ENCODE measurements around the gene ACIN1.

The ACIN1 gene

DNA sequence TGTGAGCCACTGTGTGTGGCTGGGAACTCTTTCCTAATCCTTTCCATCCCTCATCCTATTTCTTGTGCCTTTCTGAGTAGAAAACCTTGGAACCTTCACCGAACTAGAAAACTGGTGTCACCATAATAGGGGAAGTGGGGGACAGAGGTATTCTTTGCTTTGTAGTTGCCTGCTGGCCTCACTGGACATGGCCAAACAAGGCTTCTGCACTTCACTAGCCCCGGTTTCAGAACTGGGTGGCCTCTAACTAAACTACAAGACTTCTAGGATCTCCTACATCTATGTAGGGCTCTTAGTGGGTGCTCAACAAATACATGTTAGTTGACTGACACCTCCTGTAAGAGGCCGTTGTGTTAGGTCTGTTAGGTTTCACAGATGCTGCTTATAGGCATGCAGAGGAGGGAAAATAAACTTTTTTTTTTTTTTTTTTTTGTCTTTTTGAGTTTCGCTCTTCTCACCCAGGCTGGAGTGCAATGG lies 10.4 kb upstream of the ACIN1 start:
- DNase-seq = no peak

DNA sequence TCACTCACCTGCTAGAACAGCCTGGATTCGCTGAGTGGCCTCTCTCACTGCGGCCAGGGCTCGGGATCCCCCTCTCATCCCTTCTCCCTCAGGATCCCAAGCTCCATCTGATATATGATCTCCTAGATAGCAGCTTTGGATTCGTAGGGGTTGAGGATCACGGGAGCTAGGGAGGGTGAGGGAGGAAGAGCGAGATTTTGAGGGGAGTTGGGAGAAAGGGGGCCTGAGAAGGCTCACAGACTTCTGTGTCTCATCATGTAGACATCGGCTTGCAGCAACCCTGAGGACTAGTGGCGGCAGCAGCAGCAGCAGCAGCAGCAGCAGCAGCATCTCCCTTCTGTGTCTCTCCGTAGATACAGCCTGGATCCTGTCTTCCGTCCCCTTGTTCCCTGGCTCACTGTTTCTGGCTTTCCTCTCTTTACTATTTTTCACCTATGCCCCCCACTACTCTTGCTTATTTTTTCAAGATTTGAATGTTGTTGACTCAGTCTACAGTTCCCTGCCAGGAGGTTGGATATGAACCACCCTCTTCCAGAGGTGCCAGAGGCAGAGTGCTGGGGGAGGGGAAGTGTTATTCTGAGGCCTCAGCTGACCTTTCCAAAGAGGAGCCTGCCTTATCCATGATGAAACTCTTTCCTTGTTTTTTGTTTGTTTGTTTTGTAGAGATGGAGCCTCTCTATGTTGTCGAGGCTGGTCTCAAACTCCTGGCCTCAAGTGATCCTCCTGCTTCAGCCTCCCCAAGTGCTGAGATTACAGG lies 9.8 kb upstream of the ACIN1 start, which contains the start of gene CIROP:
TSS of gene CIROP (minus strand) at position 399 of the 757 bp plus-strand sequence. CDS start at position 330, 69 bp downstream.
- no peak for DNase-seq

DNA sequence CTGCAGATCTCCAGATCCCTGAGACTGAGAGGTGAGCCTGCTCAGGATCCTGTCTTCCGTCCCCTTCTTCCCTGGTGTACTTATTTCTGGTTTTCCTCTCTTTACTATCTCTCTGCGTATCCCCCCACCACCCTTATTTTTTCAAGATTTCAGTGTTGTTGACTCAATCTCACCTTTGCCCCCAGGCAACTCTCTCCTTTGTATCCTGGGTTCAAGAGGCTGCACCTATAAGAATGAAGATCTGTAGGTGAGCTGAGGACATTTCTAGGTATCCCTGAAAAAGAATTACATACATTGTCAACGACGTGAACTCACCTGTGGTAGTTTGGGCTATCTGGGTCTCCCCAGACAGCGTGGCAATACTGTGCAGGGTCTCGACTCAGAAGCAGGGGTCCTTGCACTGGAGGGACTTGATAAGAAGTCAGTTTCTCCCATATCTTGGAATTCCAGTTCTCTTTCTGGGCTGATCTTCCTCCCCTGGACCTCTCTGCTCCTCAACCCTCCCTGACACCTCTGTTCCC lies 9.2 kb upstream of the ACIN1 start:
- DNase-seq = no peak

GRCh38 chr14:23103581-23103980 lies 8.6 kb upstream of the ACIN1 start:
- no peak for DNase-seq

DNA sequence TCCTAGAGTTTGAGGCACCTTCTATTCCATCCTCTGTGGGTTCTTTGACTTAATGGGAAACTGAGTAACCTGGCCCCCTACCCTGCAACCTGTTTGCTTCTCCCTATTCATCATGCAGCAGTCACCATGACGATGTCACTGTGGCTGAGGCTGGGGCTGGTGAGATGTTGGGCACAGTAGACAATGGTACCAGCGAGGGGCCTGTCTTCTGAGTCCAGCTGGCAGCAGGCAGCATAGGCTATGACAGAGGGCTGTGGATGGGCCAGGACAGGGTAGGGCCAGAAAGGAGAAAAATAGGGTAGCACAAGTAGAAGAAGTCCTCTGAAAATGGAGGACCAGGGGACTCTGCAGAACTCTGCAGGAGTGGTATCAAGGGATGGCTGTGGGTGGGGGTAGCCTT lies 7.9 kb upstream of the ACIN1 start:
- no peak for DNase-seq

DNA sequence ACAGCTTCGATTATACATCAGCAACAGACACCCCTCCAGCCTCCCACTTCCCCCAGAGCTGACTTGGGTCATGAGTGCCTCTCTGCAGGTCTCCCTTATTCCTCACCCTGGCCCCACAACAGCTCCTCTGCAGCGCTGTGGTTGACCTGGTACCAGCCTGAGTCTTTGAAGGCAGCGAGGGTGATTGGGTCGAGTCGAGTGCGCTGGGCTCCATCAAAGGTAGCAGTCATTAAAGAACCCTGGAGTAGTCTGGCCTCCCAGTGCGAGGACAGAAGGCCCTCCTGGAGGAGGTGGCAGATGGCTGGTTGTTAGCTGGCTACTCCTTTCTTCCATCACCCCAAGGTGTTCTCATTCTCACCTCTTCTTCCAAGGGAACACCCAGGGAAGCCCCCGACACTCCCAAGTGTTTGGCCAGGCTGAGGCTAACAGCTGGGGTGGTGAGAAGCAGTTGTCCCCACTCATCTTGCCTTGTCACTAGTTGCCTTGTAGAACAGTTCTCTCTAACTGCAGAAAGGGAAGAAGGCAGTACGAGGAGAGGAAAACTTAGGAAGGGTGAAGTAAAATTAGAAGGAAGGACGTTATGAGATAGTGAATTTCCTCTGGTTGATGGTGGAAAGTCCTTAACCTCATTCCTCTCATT lies 7.2 kb upstream of the ACIN1 start:
- no peak for DNase-seq

DNA sequence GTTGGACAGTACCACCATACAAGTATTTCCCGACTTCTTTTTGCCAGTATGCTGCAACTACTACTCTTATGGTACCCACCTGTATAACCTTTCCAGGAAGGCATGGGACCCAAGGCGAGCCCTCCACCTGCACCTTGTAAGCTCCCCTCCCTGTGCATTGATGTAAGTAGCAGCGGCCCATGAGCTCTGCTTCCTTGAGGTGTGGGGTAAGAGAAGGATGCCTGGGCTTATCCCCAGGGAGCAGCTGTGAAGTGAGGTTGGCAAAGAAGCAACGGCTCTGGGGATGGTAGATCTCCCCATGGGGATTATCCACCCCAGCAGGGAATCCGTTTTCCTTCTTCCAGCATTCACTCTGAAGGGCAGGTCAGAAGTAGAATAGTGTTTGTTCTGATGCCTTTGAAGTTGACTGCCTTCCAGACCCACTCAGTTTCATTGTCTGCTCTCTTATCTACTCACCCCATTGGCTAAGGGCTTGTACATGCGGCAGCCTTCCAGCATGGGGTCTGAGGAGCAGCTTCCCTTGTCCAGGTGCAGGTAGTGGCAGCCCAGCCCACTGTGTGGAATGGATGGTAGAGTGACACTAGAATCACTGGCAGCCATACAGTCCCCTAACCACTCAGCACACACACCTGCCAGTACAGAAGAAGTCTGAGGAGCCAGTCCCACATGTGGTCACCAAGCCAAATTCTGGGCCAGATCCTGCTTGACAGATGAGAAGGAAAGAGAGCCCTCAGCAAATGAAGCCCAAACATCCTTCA lies 6.5 kb upstream of the ACIN1 start:
- no peak for DNase-seq

DNA sequence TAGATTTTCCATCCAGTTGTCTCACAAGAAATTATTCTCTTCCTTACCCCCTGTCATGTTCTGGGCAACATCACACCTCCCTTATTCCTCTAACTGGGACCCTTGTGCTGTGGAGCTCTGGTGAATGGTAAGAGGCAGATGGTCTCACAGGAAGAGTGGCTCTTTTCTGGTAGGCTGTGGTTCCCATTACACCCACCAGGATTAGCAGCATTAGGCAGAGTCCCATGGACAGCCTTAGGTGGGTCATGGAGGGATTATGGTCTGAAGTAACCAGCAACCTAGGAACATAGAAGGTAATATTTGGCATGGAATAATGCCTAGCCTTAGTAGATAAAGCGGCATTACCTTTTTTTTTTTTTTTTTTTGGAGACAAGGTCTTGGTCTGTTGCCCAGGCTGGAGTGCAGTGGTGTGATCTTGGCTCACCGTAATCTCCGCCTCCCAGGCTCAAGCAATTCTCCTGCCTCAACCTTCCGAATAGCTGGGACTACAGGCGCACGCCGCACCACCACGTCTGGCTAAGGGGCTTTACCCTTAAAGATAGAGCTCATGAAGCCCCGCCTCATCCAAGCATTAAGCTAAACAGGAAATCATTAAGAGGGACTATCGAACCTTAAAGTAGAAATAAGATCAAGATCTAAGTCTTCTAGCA lies 4.4 kb upstream of the ACIN1 start:
- no peak for DNase-seq

DNA sequence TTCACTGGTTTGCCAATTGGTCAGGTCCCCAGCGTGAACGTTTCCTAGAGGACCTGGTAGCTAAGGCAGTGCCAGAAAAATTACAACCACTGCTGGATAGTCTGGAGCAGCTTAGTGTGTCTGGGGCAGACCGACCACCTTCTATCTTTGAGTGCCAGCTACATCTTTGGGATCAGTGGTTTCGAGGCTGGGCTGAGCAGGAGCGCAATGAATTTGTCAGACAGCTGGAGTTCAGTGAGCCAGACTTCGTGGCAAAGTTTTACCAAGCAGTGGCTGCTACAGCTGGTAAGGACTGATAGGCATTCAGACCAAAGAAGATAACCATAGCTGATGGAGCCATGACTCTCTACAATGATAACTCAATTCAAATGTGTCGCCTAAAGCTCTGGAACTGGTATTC lies 2.9 kb upstream of the ACIN1 start:
- DNase-seq = no peak

- no peak for DNase-seq
Observed at GRCh38 chr14:23095196-23096108, 516 bp upstream of the ACIN1 start, which contains the start of gene C14orf119. TSS of gene C14orf119 (plus strand) at chr14:23095505. CDS start at chr14:23097659, 2,154 bp downstream.

- DNase-seq = no peak
Observed at GRCh38 chr14:23093991-23094665, 808 bp downstream of the ACIN1 start.

DNA sequence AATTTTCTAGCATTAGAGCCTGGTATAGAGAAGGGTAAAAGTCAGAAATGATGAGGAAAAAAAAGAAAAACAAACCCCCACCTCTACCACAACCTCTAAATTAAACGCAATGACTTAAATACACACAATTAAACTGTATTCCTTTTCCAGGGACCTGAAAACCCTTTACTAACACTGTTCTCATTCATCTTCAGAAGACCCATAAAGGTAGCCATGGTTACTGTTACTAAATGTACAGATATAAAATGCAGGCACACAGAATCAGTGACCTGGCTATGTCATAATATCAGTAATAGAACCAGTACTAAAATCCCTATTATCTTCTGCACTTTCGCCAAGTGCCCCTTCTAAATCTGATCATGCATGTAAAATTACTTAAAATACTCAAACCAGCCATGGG lies 1.4 kb downstream of the ACIN1 start:
- no peak for DNase-seq

GRCh38 chr14:23093104-23093503 lies 1.8 kb downstream of the ACIN1 start:
- DNase-seq = no peak

- DNase-seq = no peak
Observed at GRCh38 chr14:23091294-23092225, 3.4 kb downstream of the ACIN1 start.

- no peak for DNase-seq
Observed at GRCh38 chr14:23090254-23090636, 4.7 kb downstream of the ACIN1 start.

DNA sequence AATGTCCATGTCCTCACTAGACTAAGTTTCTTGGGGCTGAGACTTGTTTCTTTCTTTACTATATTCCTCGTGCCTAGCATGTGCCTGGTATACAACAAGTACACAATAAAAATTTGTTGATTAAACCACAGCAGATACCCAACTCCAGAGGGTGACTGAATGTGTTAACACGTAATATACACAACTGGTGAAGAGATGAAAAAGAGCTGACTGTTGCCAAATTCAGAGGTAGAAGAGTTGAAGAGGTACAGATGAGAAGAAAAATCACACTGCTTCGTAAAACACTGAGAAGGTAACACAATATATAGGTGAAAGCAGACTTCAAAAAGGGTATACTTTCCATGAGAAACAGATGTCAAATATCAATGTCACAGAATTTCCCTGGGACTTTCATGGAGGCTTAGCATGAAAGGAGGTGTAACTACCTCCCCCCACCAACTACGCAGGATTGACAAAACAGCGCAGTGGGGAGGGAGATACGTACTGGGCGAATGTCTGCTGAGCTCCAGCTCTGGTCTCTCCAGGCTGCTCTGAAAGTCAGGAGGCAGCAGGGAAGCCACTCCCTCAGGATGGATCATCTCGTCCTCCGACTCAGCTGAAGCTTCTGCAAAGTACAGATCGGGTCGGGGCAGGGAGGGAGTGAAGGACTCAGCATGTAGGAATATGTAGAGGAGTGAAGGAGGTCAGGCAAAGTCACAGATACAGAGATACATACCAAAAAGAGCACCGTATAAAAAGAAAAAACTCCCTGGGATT lies 5.3 kb downstream of the ACIN1 start:
- DNase-seq = no peak

DNA sequence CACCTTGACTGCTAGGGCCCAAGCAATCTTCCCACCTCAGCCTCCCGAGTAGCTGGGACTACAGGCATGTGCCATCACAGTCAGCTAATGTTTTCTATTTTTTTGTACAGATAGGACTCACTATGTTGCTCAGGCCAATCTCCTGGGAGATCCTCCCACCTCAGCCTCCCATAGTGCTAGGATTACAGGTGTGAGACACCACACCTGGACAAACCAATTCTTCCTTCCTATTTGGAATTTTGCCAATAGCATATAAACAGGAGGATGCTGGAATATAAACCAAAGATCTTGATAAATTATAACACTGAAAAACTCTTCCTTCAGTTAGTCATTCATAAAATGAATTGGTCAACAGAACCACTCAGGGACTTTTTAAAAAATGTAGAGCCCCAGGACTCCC lies 8.4 kb downstream of the ACIN1 start:
- DNase-seq = no peak

GRCh38 chr14:23085458-23085857 lies 9.5 kb downstream of the ACIN1 start:
- no peak for DNase-seq

DNA sequence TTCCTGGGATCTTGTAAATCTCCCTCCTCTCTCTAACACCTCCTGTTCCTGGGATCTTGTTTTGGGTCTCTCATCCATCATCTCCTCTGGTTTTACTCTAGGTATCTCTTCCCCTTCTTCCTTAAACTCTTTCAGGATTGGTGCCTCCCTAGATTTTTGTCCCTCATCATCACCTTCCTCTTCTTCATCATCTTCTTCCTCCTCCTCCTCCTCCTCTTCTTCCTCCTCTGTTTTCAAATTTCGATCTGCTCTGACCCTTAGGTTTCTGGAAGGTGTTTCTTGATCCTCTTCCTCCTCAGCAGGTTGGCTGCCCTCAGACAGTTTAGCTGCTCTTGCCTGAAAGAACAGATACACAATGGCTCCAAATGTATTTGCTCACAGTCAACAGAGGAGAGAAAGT lies 14.5 kb downstream of the ACIN1 start:
- no peak for DNase-seq
